ENCODE data around the gene NGB. TPM values are rescaled to one million over a fixed set of nuclear protein-coding genes. Genes with fewer than 3 reads are reported as not detected.

Gene NGB
- total and polyA plus RNA-seq, 2 donors (not counting 1 experiment from before 2014, with no cell fraction given), result not detected

GRCh38 chr14:77256694-77257093 is 14.3 kb downstream of the NGB start:
- DNase-seq (no peak), ATAC-seq (ENCODE audit: low read depth) (no peak)
- H3K4me3 ChIP-seq (ENCODE audit: control extremely low read depth in 1 of 5, extremely low read depth in 1 of 5, insufficient read depth in 1 of 5, low read depth in 2 of 5, low read length in 4 of 5), result no peak overlapping the region
- WGBS (ENCODE audit: insufficient coverage), result 90% methylated on average over 8 of the region's 8 CpGs
- intact Hi-C loops (cut with micrococcal nuclease), result no loop called here
- no peaks in the 10 kb centered on the region for H3K36me3 ChIP-seq (replicated peaks in 1 of 2; ENCODE audit: control extremely low read depth in 1 of 2, control insufficient read depth in 1 of 2, extremely low read depth in 1 of 2, insufficient read depth in 2 of 2, low read length in 1 of 2)
- TF ChIP-seq CTCF (IDR thresholded peaks at IDR 0.05), result no peak
- no peak for TF ChIP-seq EZH2 (IDR thresholded peaks at IDR 0.05; ENCODE audit: borderline replicate concordance, insufficient read depth, low read depth, low read length, poor library complexity, severe bottlenecking)
- Mint-ChIP-seq H3K9me3 (ENCODE audit: insufficient read depth) (no peaks in the 10 kb centered on the region), H3K27me3 (peaks cover 4% of the 10 kb centered on the region), H3K4me3 (no peak overlapping the region), H3K4me1 (no peaks in the 10 kb centered on the region), H3K27ac (no peak overlapping the region)
- ChIA-PET CTCF (no interaction called here), POLR2A (no interaction called here)
- H2AFZ ChIP-seq (ENCODE audit: insufficient read depth, low read depth, low read length, poor library complexity, severe bottlenecking), result no peak overlapping the region
- H3K79me2 ChIP-seq (ENCODE audit: control insufficient read depth, insufficient read depth, low read length), result no peaks in the 10 kb centered on the region
- no peak overlapping the region for H3K9ac ChIP-seq (ENCODE audit: low read length)
- H3K9me3 ChIP-seq (ENCODE audit: control extremely low read depth in 1 of 3, control insufficient read depth in 2 of 3, insufficient read depth in 1 of 3, low read length in 2 of 3), result no peaks in the 10 kb centered on the region
- H3K4me1 ChIP-seq (ENCODE audit: control insufficient read depth in 2 of 2, insufficient read depth in 2 of 2, low read length in 2 of 2), result no peaks in the 10 kb centered on the region
- no peaks in the 10 kb centered on the region for H4K20me1 ChIP-seq (ENCODE audit: control insufficient read depth, insufficient read depth, low read length, poor library complexity, severe bottlenecking)
- H3K27me3 ChIP-seq (replicated peaks in 1 of 4; ENCODE audit: control extremely low read depth in 1 of 4, control insufficient read depth in 3 of 4, insufficient read depth in 4 of 4, low read length in 3 of 4), result peaks cover 0 to 7% (median 0%) of the 10 kb centered on the region in 4 experiments
- no peak overlapping the region for H3K27ac ChIP-seq (ENCODE audit: low read length in 2 of 2)
- H3K4me2 ChIP-seq (replicated peaks; ENCODE audit: low read depth, low read length, poor library complexity, severe bottlenecking), result no peak overlapping the region

GRCh38 chr14:77253333-77254190 is 17.4 kb downstream of the NGB start:
- DNase-seq (no peak), ATAC-seq (ENCODE audit: low read depth) (no peak)
- Histone ChIP-seq H2AFZ (ENCODE audit: insufficient read depth, low read depth, low read length, poor library complexity, severe bottlenecking) (no peak overlapping the region), H3K4me1 (ENCODE audit: control insufficient read depth in 2 of 2, insufficient read depth in 2 of 2, low read length in 2 of 2) (no peaks in the 10 kb centered on the region), H3K27me3 (replicated peaks in 1 of 4; ENCODE audit: control extremely low read depth in 1 of 4, control insufficient read depth in 3 of 4, insufficient read depth in 4 of 4, low read length in 3 of 4) (no peaks in the 10 kb centered on the region), H3K4me3 (ENCODE audit: control extremely low read depth in 1 of 5, extremely low read depth in 1 of 5, insufficient read depth in 1 of 5, low read depth in 2 of 5, low read length in 4 of 5) (no peak overlapping the region), H3K9ac (ENCODE audit: low read length) (no peak overlapping the region), H3K9me3 (ENCODE audit: control extremely low read depth in 1 of 3, control insufficient read depth in 2 of 3, insufficient read depth in 1 of 3, low read length in 2 of 3) (no peaks in the 10 kb centered on the region), H3K36me3 (replicated peaks in 1 of 2; ENCODE audit: control extremely low read depth in 1 of 2, control insufficient read depth in 1 of 2, extremely low read depth in 1 of 2, insufficient read depth in 2 of 2, low read length in 1 of 2) (no peaks in the 10 kb centered on the region), H3K79me2 (ENCODE audit: control insufficient read depth, insufficient read depth, low read length) (no peaks in the 10 kb centered on the region), H3K27ac (ENCODE audit: low read length in 2 of 2) (no peak overlapping the region), H3K4me2 (replicated peaks; ENCODE audit: low read depth, low read length, poor library complexity, severe bottlenecking) (no peak overlapping the region), H4K20me1 (ENCODE audit: control insufficient read depth, insufficient read depth, low read length, poor library complexity, severe bottlenecking) (no peaks in the 10 kb centered on the region)
- TF ChIP-seq EZH2 (IDR thresholded peaks at IDR 0.05; ENCODE audit: borderline replicate concordance, insufficient read depth, low read depth, low read length, poor library complexity, severe bottlenecking) (no peak), CTCF (IDR thresholded peaks at IDR 0.05) (no peak)
- WGBS (ENCODE audit: insufficient coverage), result 48% methylated on average over 18 of the region's 20 CpGs
- CTCF ChIA-PET, result no interaction called here
- no peak overlapping the region for H3K27ac Mint-ChIP-seq
- H3K4me1 Mint-ChIP-seq, result no peaks in the 10 kb centered on the region
- no peaks in the 10 kb centered on the region for H3K27me3 Mint-ChIP-seq
- H3K4me3 Mint-ChIP-seq, result no peak overlapping the region
- intact Hi-C loops (cut with micrococcal nuclease), result no loop called here
- H3K9me3 Mint-ChIP-seq (ENCODE audit: insufficient read depth), result no peaks in the 10 kb centered on the region
- POLR2A ChIA-PET, result no interaction called here

Data from B cell (primary cell).